ENCODE data around the gene FOXE3.

- no peak for TF ChIP-seq CTCF (conservative IDR thresholded peaks at IDR 0.05; ENCODE audit: low read depth, low read length)
- no peak for TF ChIP-seq RFX5 (IDR thresholded peaks at IDR 0.05; ENCODE audit: low read depth, low read length)
- no peak for TF ChIP-seq POLR2A (IDR thresholded peaks at IDR 0.05; ENCODE audit: low read depth, low read length)
- TF ChIP-seq ELK1 (IDR thresholded peaks at IDR 0.05; ENCODE audit: borderline replicate concordance, low read depth, low read length) = no peak
- no peak for TF ChIP-seq RAD21 (IDR thresholded peaks at IDR 0.05; ENCODE audit: low read length)
- TF ChIP-seq MXI1 (IDR thresholded peaks at IDR 0.05; ENCODE audit: borderline replicate concordance, low read depth, low read length) = no peak
- no peak for TF ChIP-seq BHLHE40 (IDR thresholded peaks at IDR 0.05; ENCODE audit: low read depth, low read length)
- TF ChIP-seq CEBPB (IDR thresholded peaks at IDR 0.05; ENCODE audit: low read depth, low read length) = no peak
- TF ChIP-seq USF2 (IDR thresholded peaks at IDR 0.05; ENCODE audit: low read depth, low read length) = no peak
- TF ChIP-seq RCOR1 (IDR thresholded peaks at IDR 0.05; ENCODE audit: insufficient replicate concordance, low read length) = no peak
- TF ChIP-seq CHD1 (IDR thresholded peaks at IDR 0.05; ENCODE audit: low read depth, low read length) = no peak
- 0 out of 2 replicates have a peak, but pooled peaks have one; percentile 25 for TF ChIP-seq FOS (IDR thresholded peaks at IDR 0.05; ENCODE audit: low read depth, low read length)
- no peak for TF ChIP-seq SMC3 (IDR thresholded peaks at IDR 0.05; ENCODE audit: low read depth, low read length)
- no peak for TF ChIP-seq MAZ (IDR thresholded peaks at IDR 0.05; ENCODE audit: borderline replicate concordance, low read depth, low read length)
Measured at GRCh38 chr1:47374501-47374900, 41.6 kb upstream of the FOXE3 start.
